Astrocyte (in vitro differentiated cells and primary cell): ENCODE data around the gene MB.

ENCODE experiments used
- CTCF ChIP-seq: IDR thresholded peaks from 2 replicates; pipeline ENCODE4 v1.5.1; 2011; ENCODE audit warnings: low read depth, mild to moderate bottlenecking, inconsistent platforms, low read length, moderate library complexity; ENCODE audit not compliant: insufficient read depth
- EZH2 ChIP-seq: IDR thresholded peaks from 2 replicates; pipeline ENCODE4 v1.6.1; 2012; ENCODE audit warnings: mild to moderate bottlenecking, low read length, inconsistent platforms; ENCODE audit not compliant: insufficient read depth

GRCh38 chr22:35628732-35629131 is 11.6 kb upstream of the MB start:
- TF ChIP-seq CTCF (no peak), EZH2 (no peak)
